ENCODE results near the gene VPS13D. TPM values are rescaled to one million over a fixed set of nuclear protein-coding genes. Genes with fewer than 3 reads are reported as not detected.
"Not testable (repeated sequence)": the region's sequence is repeated elsewhere in the genome, so short reads cannot be mapped to it uniquely, and the experiment has no call there.

Gene VPS13D
- total RNA-seq, 1 donor from 2014 or later, result 88.9 TPM

DNA sequence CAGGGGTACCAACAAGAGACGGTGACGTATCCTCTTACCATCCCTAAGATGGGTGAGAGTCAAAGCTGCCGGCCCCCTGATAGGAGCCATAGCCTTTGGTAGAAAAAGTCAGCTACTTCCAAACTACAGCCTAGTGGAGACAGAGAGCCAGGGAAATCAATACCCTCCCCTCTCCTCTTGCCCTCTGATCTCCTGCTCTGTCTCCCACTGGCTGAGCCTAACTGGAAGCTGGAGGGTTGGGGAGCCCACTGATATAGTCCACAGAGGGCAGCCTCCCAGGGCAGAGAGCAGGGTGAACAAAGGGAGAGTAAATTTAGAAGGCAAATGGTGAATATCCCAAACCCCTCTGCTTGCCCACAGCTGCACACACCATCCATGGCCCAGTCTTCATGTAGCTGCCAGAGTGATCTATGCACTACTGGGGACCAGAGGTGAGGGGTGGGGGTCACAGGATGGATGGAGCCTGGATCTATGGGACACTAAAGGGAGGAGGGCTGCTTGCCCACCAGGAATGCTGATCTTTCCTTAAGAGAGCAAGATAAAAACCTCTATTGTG, 308.2 kb downstream of the VPS13D start:
- no peak overlapping the region for H3K4me3 ChIP-seq
- H3K4me1 ChIP-seq, result peaks cover 25% of the 10 kb centered on the region
- DNase-seq (ENCODE audit: extremely low spot score in 2 of 2), result no peak
- H3K27ac ChIP-seq, result peak overlapping the region; percentile 76
- intact Hi-C loops (cut with DNase I), result no loop called here
- H3K36me3 ChIP-seq, result no peaks in the 10 kb centered on the region
- H3K27me3 ChIP-seq, result no peaks in the 10 kb centered on the region
- no peaks in the 10 kb centered on the region for H3K9me3 ChIP-seq
- no peak for TF ChIP-seq POLR2AphosphoS5 (IDR thresholded peaks at IDR 0.05; ENCODE audit: insufficient read depth in 1 of 2, low read depth in 1 of 2)
- TF ChIP-seq POLR2A (IDR thresholded peaks at IDR 0.05), result no peak
- TF ChIP-seq CTCF (IDR thresholded peaks at IDR 0.05), result no peak

DNA sequence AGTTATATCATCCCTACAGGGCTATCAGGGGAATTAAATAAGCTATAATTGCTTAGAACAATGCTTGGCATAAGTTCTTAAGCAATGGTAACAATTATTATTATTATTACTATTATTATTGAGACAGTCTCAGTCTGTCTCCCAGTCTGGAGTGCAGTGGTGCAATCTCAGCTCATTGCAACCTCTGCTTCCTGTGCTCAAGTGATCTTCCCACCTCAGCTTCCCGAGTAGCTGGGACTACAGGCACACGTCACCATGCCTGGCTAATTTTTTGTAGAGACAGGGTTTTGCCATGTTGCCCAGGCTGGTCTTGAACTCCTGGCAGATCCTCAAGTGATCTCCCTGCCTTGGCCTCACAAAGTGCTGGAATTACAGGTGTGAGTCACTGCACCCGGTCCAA, 308.7 kb downstream of the VPS13D start:
- H3K4me3 ChIP-seq; H3K27me3 ChIP-seq; H3K9me3 ChIP-seq; H3K36me3 ChIP-seq; DNase-seq (ENCODE audit: extremely low spot score in 2 of 2); intact Hi-C loops (cut with DNase I): not testable (repeated sequence)
- H3K4me1 ChIP-seq, result peaks cover 25% of the 10 kb centered on the region
- H3K27ac ChIP-seq, result peak overlapping the region; percentile 76

- H3K27ac ChIP-seq, result peak overlapping the region; percentile 76
- no peak for TF ChIP-seq POLR2A (IDR thresholded peaks at IDR 0.05)
- no peak for TF ChIP-seq POLR2AphosphoS5 (IDR thresholded peaks at IDR 0.05; ENCODE audit: insufficient read depth in 1 of 2, low read depth in 1 of 2)
- no peak for TF ChIP-seq CTCF (IDR thresholded peaks at IDR 0.05)
- peaks cover 25% of the 10 kb centered on the region for H3K4me1 ChIP-seq
- no peaks in the 10 kb centered on the region for H3K36me3 ChIP-seq
- H3K4me3 ChIP-seq, result no peak overlapping the region
- intact Hi-C loops (cut with DNase I), result no loop called here
- H3K27me3 ChIP-seq, result no peaks in the 10 kb centered on the region
- no peaks in the 10 kb centered on the region for H3K9me3 ChIP-seq
- no peak for DNase-seq (ENCODE audit: extremely low spot score in 2 of 2)
These were observed 309.5 kb downstream of the VPS13D start for GRCh38 chr1:12539320-12539704.

DNA sequence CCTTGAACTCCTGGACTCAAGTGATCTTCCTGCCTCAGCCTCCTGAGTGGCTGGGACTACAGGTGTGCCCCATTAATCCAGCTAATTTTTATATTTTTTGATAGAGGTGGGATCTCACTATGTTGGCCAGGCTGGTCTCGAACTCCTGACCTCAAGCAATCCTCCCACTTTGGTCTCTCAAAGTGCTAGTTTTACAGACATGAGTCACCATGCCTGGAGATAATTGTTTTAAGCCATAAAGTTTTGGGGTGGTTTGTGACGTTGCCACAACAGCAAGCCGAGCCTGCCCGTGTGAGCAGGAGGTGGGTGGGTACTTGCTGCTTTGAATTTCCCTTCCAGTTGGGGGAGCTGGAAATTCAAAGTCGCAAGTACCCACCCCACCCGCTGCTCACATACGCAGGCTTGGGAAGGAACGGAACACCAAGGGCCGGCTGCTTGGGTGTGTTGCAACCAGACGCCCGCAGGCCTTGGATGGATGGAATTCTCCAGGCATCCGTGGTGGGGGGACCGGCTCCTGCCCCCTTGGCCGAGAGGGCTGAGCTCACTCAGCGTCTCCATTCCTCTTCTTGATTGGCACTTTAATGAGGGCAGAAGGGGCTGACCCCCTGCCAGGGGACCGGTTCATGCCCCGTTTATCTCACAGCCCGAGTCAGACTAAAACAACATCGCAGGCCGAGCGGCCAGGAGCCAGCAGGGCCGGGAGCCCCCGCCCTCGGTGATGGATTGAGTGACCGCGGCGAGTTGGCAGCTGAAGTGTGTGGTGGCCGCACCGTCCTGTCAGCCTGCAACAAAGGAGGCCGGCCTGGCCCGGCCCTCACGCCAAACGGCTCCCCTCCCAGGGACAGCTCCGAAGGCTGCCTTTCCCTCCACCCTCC, 310.1 kb downstream of the VPS13D start:
- TF ChIP-seq POLR2AphosphoS5 (IDR thresholded peaks at IDR 0.05; ENCODE audit: insufficient read depth in 1 of 2, low read depth in 1 of 2), result peak in 1 of 2 donors; percentile 91
- no peak for TF ChIP-seq CTCF (IDR thresholded peaks at IDR 0.05)
- TF ChIP-seq POLR2A (IDR thresholded peaks at IDR 0.05), result no peak
- Histone ChIP-seq H3K36me3 (no peaks in the 10 kb centered on the region), H3K4me3 (peak overlapping the region in 1 of 2 donors; percentile 28), H3K9me3 (no peaks in the 10 kb centered on the region), H3K27ac (peak overlapping the region; percentile 76), H3K4me1 (peaks cover 25% of the 10 kb centered on the region), H3K27me3 (no peaks in the 10 kb centered on the region)
- no peak for DNase-seq (ENCODE audit: extremely low spot score in 2 of 2)
- intact Hi-C loops (cut with DNase I), result loop anchor here (2.0 to 10.0 kb wide), 4 partner anchors 52 to 225 kb away; partner anchors contain the start of gene DHRS3

GRCh38 chr1:12540580-12541273, 310.9 kb downstream of the VPS13D start:
- H3K27ac ChIP-seq, result peak overlapping the region; percentile 76
- no peaks in the 10 kb centered on the region for H3K9me3 ChIP-seq
- H3K4me3 ChIP-seq, result peak overlapping the region in 1 of 2 donors; percentile 28
- no peak for TF ChIP-seq POLR2AphosphoS5 (IDR thresholded peaks at IDR 0.05; ENCODE audit: insufficient read depth in 1 of 2, low read depth in 1 of 2)
- TF ChIP-seq CTCF (IDR thresholded peaks at IDR 0.05), result no peak
- no peak for TF ChIP-seq POLR2A (IDR thresholded peaks at IDR 0.05)
- intact Hi-C loops (cut with DNase I), result loop anchor here (2.0 to 10.0 kb wide), 4 partner anchors 52 to 226 kb away; partner anchors contain the start of gene DHRS3
- H3K4me1 ChIP-seq, result peaks cover 25% of the 10 kb centered on the region
- H3K36me3 ChIP-seq, result no peaks in the 10 kb centered on the region
- no peaks in the 10 kb centered on the region for H3K27me3 ChIP-seq
- DNase-seq (ENCODE audit: extremely low spot score in 2 of 2), result no peak

All from vagina (tissue), 2 donors.